ENCODE data around the gene ZC3H10. TPM values are rescaled to one million over a fixed set of nuclear protein-coding genes. Genes with fewer than 3 reads are reported as not detected.

ZC3H10 gene
- total RNA-seq, 4 donors from 2014 or later, result 1.3 to 9.8 (median 4.2) TPM

- Histone ChIP-seq H3K36me3 (no peaks in the 10 kb centered on the region), H3K27ac (no peak overlapping the region), H3K4me3 (no peak overlapping the region), H3K27me3 (no peaks in the 10 kb centered on the region), H3K9me3 (no peaks in the 10 kb centered on the region), H3K4me1 (peaks cover 0 to 16% of the 10 kb centered on the region in 2 donors)
- intact Hi-C loops (cut with DNase I; ENCODE audit: low total_unique reads), result loop anchor here (5.0 kb wide), 1 partner anchor 37 kb away; the partner anchor contains the start of gene ESYT1
- no peak for DNase-seq
- TF ChIP-seq POLR2A (IDR thresholded peaks at IDR 0.05) (no peak), CTCF (IDR thresholded peaks at IDR 0.05) (no peak)
Measured at GRCh38 chr12:56164345-56164729, 46.3 kb downstream of the ZC3H10 start.

GRCh38 chr12:56165369-56165768, 47.3 kb downstream of the ZC3H10 start:
- DNase-seq, result no peak
- Histone ChIP-seq H3K27ac (peak overlapping the region in 1 of 2 donors; percentile 22), H3K36me3 (no peaks in the 10 kb centered on the region), H3K27me3 (no peaks in the 10 kb centered on the region), H3K4me1 (peaks cover 0 to 16% of the 10 kb centered on the region in 2 donors), H3K9me3 (no peaks in the 10 kb centered on the region), H3K4me3 (no peak overlapping the region)
- TF ChIP-seq CTCF (IDR thresholded peaks at IDR 0.05) (no peak), POLR2A (IDR thresholded peaks at IDR 0.05) (no peak)
- intact Hi-C loops (cut with DNase I; ENCODE audit: low total_unique reads), result no loop called here

- Histone ChIP-seq H3K4me1 (no peaks in the 10 kb centered on the region), H3K27ac (no peak overlapping the region), H3K36me3 (no peaks in the 10 kb centered on the region), H3K9me3 (no peaks in the 10 kb centered on the region), H3K27me3 (no peaks in the 10 kb centered on the region), H3K4me3 (no peak overlapping the region)
- TF ChIP-seq POLR2A (IDR thresholded peaks at IDR 0.05) (no peak), CTCF (IDR thresholded peaks at IDR 0.05) (no peak)
- DNase-seq, result no peak
- intact Hi-C loops (cut with DNase I; ENCODE audit: low total_unique reads), result no loop called here
Measured at GRCh38 chr12:56169229-56169759, 51.2 kb downstream of the ZC3H10 start.

- no peak for TF ChIP-seq POLR2A (IDR thresholded peaks at IDR 0.05)
- no peak for TF ChIP-seq CTCF (IDR thresholded peaks at IDR 0.05)
- intact Hi-C loops (cut with DNase I; ENCODE audit: low total_unique reads), result no loop called here
- Histone ChIP-seq H3K27ac (no peak overlapping the region), H3K9me3 (no peaks in the 10 kb centered on the region), H3K27me3 (no peaks in the 10 kb centered on the region), H3K36me3 (no peaks in the 10 kb centered on the region), H3K4me3 (no peak overlapping the region), H3K4me1 (no peaks in the 10 kb centered on the region)
- DNase-seq, result no peak
Measured at GRCh38 chr12:56172839-56173238, 54.8 kb downstream of the ZC3H10 start.

Other genes starting within 250 kb of the ZC3H10 start
- gene PYM1, start 190.4 kb upstream of the ZC3H10 start, total RNA-seq, result 10 to 100 TPM in 3 of 4 donors, 1 to 10 TPM in 1; 8.2 to 26.8 (median 21.9) TPM
- gene DGKA, start 187.1 kb upstream of the ZC3H10 start, total RNA-seq, result 100 to 1,000 TPM in 1 of 4 donors, 10 to 100 TPM in 3; 24.0 to 183 (median 55.1) TPM
- gene PMEL, start 152.2 kb upstream of the ZC3H10 start, total RNA-seq, result 1 to 10 TPM in 2 of 4 donors, under 1 TPM in 1, not detected in 1; 0.26 to 3.6 (median 2.9) TPM
- 10 to 100 TPM; 19.0 to 35.6 (median 28.7) TPM for gene CDK2, start 151.4 kb upstream of the ZC3H10 start, total RNA-seq
- gene RAB5B, start 144.2 kb upstream of the ZC3H10 start, total RNA-seq, result 100 to 1,000 TPM in 1 of 4 donors, 10 to 100 TPM in 3; 49.4 to 128 (median 67.2) TPM
- 10 to 100 TPM in 3 of 4 donors, 1 to 10 TPM in 1; 5.1 to 35.5 (median 26.7) TPM for gene SUOX, start 121.0 kb upstream of the ZC3H10 start, total RNA-seq
- 10 to 100 TPM in 1 of 4 donors, 1 to 10 TPM in 2, not detected in 1; 4.4 to 19.4 (median 5.6) TPM for gene IKZF4, start 97.2 kb upstream of the ZC3H10 start, total RNA-seq
- gene RPS26, start 76.3 kb upstream of the ZC3H10 start, total RNA-seq, result 1,000 to 10,000 TPM in 1 of 4 donors, 100 to 1,000 TPM in 1, 10 to 100 TPM in 2; 35.4 to 1,129 (median 240) TPM
- gene ERBB3, start 38.1 kb upstream of the ZC3H10 start, total RNA-seq, result 10 to 100 TPM in 1 of 4 donors, 1 to 10 TPM in 2, under 1 TPM in 1; 0.77 to 29.0 (median 6.5) TPM
- gene PA2G4, start 13.7 kb upstream of the ZC3H10 start, total RNA-seq, result 100 to 1,000 TPM in 1 of 4 donors, 10 to 100 TPM in 3; 64.4 to 120 (median 81.0) TPM
- gene RPL41, start 1.6 kb upstream of the ZC3H10 start, total RNA-seq, result 1,000 to 10,000 TPM; 1,022 to 4,789 (median 2,600) TPM
- 100 to 1,000 TPM in 3 of 4 donors, 10 to 100 TPM in 1; 98.4 to 203 (median 134) TPM for gene ESYT1, start 10.0 kb downstream of the ZC3H10 start, total RNA-seq
- 10 to 100 TPM in 3 of 4 donors, 1 to 10 TPM in 1; 6.7 to 57.5 (median 27.0) TPM for gene MYL6B, start 34.3 kb downstream of the ZC3H10 start, total RNA-seq
- gene MYL6, start 40.1 kb downstream of the ZC3H10 start, total RNA-seq, result 1,000 to 10,000 TPM; 1,103 to 4,858 (median 2,577) TPM
- 100 to 1,000 TPM in 1 of 4 donors, 10 to 100 TPM in 3; 63.2 to 214 (median 81.0) TPM for gene SMARCC2, start 71.2 kb downstream of the ZC3H10 start, total RNA-seq
- 10 to 100 TPM; 40.3 to 84.8 (median 58.0) TPM for gene RNF41, start 103.7 kb downstream of the ZC3H10 start, total RNA-seq
- 10 to 100 TPM in 2 of 4 donors, 1 to 10 TPM in 2; 5.0 to 28.4 (median 12.2) TPM for gene NABP2, start 106.1 kb downstream of the ZC3H10 start, total RNA-seq
- 1 to 10 TPM in 1 of 4 donors, under 1 TPM in 2, not detected in 1; 0.29 to 1.8 (median 0.52) TPM for gene SLC39A5, start 111.8 kb downstream of the ZC3H10 start, total RNA-seq
- gene ANKRD52, start 140.1 kb downstream of the ZC3H10 start, total RNA-seq, result 10 to 100 TPM in 2 of 4 donors, 1 to 10 TPM in 1, under 1 TPM in 1; 0.88 to 35.4 (median 15.5) TPM
- gene COQ10A, start 148.7 kb downstream of the ZC3H10 start, total RNA-seq, result 10 to 100 TPM in 3 of 4 donors, 1 to 10 TPM in 1; 2.1 to 28.9 (median 15.2) TPM
- gene CS, start 182.1 kb downstream of the ZC3H10 start, total RNA-seq, result 100 to 1,000 TPM in 1 of 4 donors, 10 to 100 TPM in 3; 40.0 to 157 (median 72.8) TPM
- 10 to 100 TPM; 33.5 to 83.5 (median 67.3) TPM for gene CNPY2, start 197.7 kb downstream of the ZC3H10 start, total RNA-seq
- 100 to 1,000 TPM in 1 of 4 donors, 10 to 100 TPM in 3; 33.2 to 104 (median 50.6) TPM for gene PAN2, start 215.7 kb downstream of the ZC3H10 start, total RNA-seq
- gene IL23A, start 220.6 kb downstream of the ZC3H10 start, total RNA-seq, result under 1 TPM in 1 of 4 donors, not detected in 3; 0.97 TPM
- gene STAT2, start 241.8 kb downstream of the ZC3H10 start, total RNA-seq, result 100 to 1,000 TPM in 2 of 4 donors, 10 to 100 TPM in 2; 63.2 to 173 (median 122) TPM
- gene APOF, start 244.6 kb downstream of the ZC3H10 start, total RNA-seq, result not detected

Data from uterus (tissue), 4 donors.